HepG2 (cell line): ENCODE measurements around the gene GRK5. TPM values are rescaled to one million over a fixed set of nuclear protein-coding genes. Genes with fewer than 3 reads are reported as not detected.

Experiments used
- ATAC-seq: fragments of 200-7000 bp; cut with Tn5 transposase; 3 replicates; pipeline ENCODE4 v1.9.1; 2020; ENCODE audit warnings: mild to moderate bottlenecking, moderate library complexity
- BruUV-seq: library from RNA; stranded (reverse); fragments of 400-500 nt; replicated peaks from 2 replicates; lab custom pipeline; 2021; lab: Mats Ljungman, UMichigan
- CTCF ChIA-PET: fragments of 300-600 bp; formaldehyde crosslinking; extraction: SDS; loops from one replicate; lab custom pipeline; 2021; ENCODE audit warnings: low total read pairs, inconsistent platforms, low intra/inter-chr PET ratio; lab: Yijun Ruan, JAX
- POLR2A ChIA-PET: fragments of 350-600 bp; sonication (Branson Sonifier 250); formaldehyde crosslinking; loops from one replicate; lab custom pipeline; 2020; ENCODE audit warnings: antibody characterized with exemption, inconsistent platforms; lab: Yijun Ruan, JAX
- DNase-seq: peaks from one replicate; pipeline ENCODE4 v3.0.0-alpha.2; 2015; ENCODE audit warnings: low spot score
- FAIRE-seq: peaks from 3 replicates; lab custom pipeline; 2011; peaks lifted over from hg19 to GRCh38; lab: Jason Lieb, UNC
- H2AFZ ChIP-seq: one replicate; pipeline ENCODE4 v1.6.1; 2011; ENCODE audit warnings: low read length, inconsistent platforms
- H3K27ac ChIP-seq: fragments of 300-600 bp; 3 replicates; pipeline ENCODE4 v1.8.0; 2011; ENCODE audit warnings: mixed run types, mild to moderate bottlenecking, mixed read lengths, low read length, inconsistent platforms; ENCODE audit not compliant: insufficient read depth; ENCODE audit errors: extremely low read length
- H3K27me3 ChIP-seq, 2 experiments: fragments of 200-600 bp in 1 of 2; 2 replicates in 1 of 2; 3 replicates in 1 of 2; pipeline versions ENCODE4 v1.6.0 to v1.8.0; 2011; ENCODE audit warnings: low read length in 2 of 2, mild to moderate bottlenecking in 2 of 2, moderate library complexity in 2 of 2, inconsistent platforms in 1 of 2; ENCODE audit not compliant: insufficient read depth in 2 of 2, control insufficient read depth in 1 of 2
- H3K36me3 ChIP-seq, 2 experiments: fragments of 200-600 bp in 1 of 2; replicated peaks in 1 of 2; 2 replicates in 1 of 2; 3 replicates in 1 of 2; pipeline versions ENCODE4 v1.5.1 to v1.8.0; 2011; ENCODE audit warnings: low read length in 2 of 2, inconsistent platforms in 1 of 2; ENCODE audit not compliant: insufficient read depth in 2 of 2, control insufficient read depth in 1 of 2
- H3K4me1 ChIP-seq: 2 replicates; pipeline ENCODE4 v1.5.1; 2012; ENCODE audit warnings: low read length, inconsistent platforms; ENCODE audit not compliant: insufficient read depth
- H3K4me2 ChIP-seq: 2 replicates; pipeline ENCODE4 v1.6.0; 2011; ENCODE audit warnings: low read depth, low read length, inconsistent platforms
- H3K4me3 ChIP-seq, 3 experiments: fragments of 200-600 bp in 1 of 3; sonication (generic), shearing (Covaris generic) in 1 of 3; replicated peaks in 1 of 3; 2 replicates each; pipeline ENCODE4 v1.5.1; 2011 to 2016; ENCODE audit warnings: low read length in 3 of 3, inconsistent platforms in 2 of 3, low read depth in 2 of 3, mild to moderate bottlenecking in 2 of 3, control low read depth in 1 of 3, mixed read lengths in 1 of 3; ENCODE audit not compliant: insufficient read depth in 1 of 3
- H3K79me2 ChIP-seq: one replicate; pipeline ENCODE4 v1.6.1; 2011; ENCODE audit warnings: low read length, inconsistent platforms; ENCODE audit not compliant: insufficient read depth
- H3K9ac ChIP-seq: 2 replicates; pipeline ENCODE4 v1.6.0; 2011; ENCODE audit warnings: mild to moderate bottlenecking, low read depth, low read length, inconsistent platforms; ENCODE audit not compliant: insufficient read depth
- H3K9me3 ChIP-seq: 2 replicates; pipeline ENCODE4 v1.5.1; 2012; ENCODE audit warnings: mild to moderate bottlenecking, low read length
- H4K20me1 ChIP-seq: 2 replicates; pipeline ENCODE4 v1.6.0; 2011; ENCODE audit warnings: inconsistent platforms, mild to moderate bottlenecking, low read length, moderate library complexity; ENCODE audit not compliant: insufficient read depth
- CAMTA2 ChIP-seq: sonication (generic); formaldehyde crosslinking; IDR thresholded peaks from 2 replicates; pipeline ENCODE4 v1.4.0; 2020; ENCODE audit warnings: mild to moderate bottlenecking, missing genetic modification reagents, borderline replicate concordance
- PRDM10 ChIP-seq: sonication (generic); formaldehyde crosslinking; IDR thresholded peaks from 2 replicates; pipeline ENCODE4 v1.4.0; 2020; ENCODE audit warnings: low read depth, missing genetic modification reagents
- TEAD3 ChIP-seq: optimal IDR thresholded peaks from 2 replicates; pipeline ENCODE3; 2016; ENCODE audit warnings: borderline replicate concordance
- TFE3 ChIP-seq: IDR thresholded peaks from 2 replicates; pipeline ENCODE4 v1.6.1; 2016
- TMF1 ChIP-seq: sonication (generic); formaldehyde crosslinking; IDR thresholded peaks from 2 replicates; pipeline ENCODE4 v1.8.1; 2022; ENCODE audit warnings: low read depth, missing genetic modification reagents
- ZFP82 ChIP-seq: sonication (generic); formaldehyde crosslinking; IDR thresholded peaks from 2 replicates; pipeline ENCODE4 v1.5.1; 2020; ENCODE audit warnings: mild to moderate bottlenecking, missing genetic modification reagents, borderline replicate concordance
- ZNF672 ChIP-seq: sonication (generic); formaldehyde crosslinking; IDR thresholded peaks from 2 replicates; pipeline ENCODE4 v1.8.1; 2022; ENCODE audit warnings: missing genetic modification reagents
- WGBS: methylation state at CpG from one replicate; pipeline ENCODE4 v1.1.6; 2017; ENCODE audit warnings: low lambda C conversion rate; 5-methylcytosine and 5-hydroxymethylcytosine counted together
- in situ Hi-C: cut with HindIII; loops from 2 replicates; pipeline ENCODE4 v1.10.0; 2017; ENCODE audit warnings: low pct_unique_long_range_greater_than_20kb; ENCODE audit not compliant: extremely low pct_ligation_motif_present
- intact Hi-C: fragments of 100-400 bp; cut with micrococcal nuclease; formaldehyde crosslinking; loops from one replicate; pipeline ENCODE4 v1.10.0; 2022; ENCODE audit not compliant: unreplicated experiment
- polyA plus RNA-seq, 8 experiments: library from polyadenylated mRNA; depleted of rRNA in 3 of 8; stranded (reverse) in 7 of 8; unstranded in 1 of 8; fragments of >200 nt; fragmentation: Illumina TruSeq in 4 of 8; extraction: Trizol in 4 of 8; gene quantifications; 2 replicates each; pipeline versions ENCODE4 v1.2.1 to v1.2.3, GENCODE V29; 2011 to 2016; ENCODE audit warnings: low read depth in 4 of 8, missing spikeins in 1 of 8, mixed read lengths in 1 of 8; ENCODE audit not compliant: insufficient read depth in 1 of 8
- total RNA-seq, 5 experiments: library from RNA; depleted of rRNA; stranded (reverse); fragments of >200 nt; fragmentation: Illumina TruSeq; extraction: Trizol; gene quantifications; 2 replicates each; pipeline ENCODE4 v1.2.3, GENCODE V29; 2016; ENCODE audit warnings: low read depth in 1 of 5
- TF ChIP-seq, protein P1 (sequence below): sonication (generic); formaldehyde crosslinking; IDR thresholded peaks from 2 replicates; pipeline ENCODE4 v1.4.0; 2020; ENCODE audit warnings: missing genetic modification reagents, borderline replicate concordance
- TF ChIP-seq, protein P2 (sequence below): sonication (generic); formaldehyde crosslinking; IDR thresholded peaks from 2 replicates; pipeline ENCODE4 v1.4.0; 2020; ENCODE audit warnings: missing genetic modification reagents
- TF ChIP-seq, protein P3 (sequence below): sonication (generic); formaldehyde crosslinking; IDR thresholded peaks from 2 replicates; pipeline ENCODE4 v1.5.1; 2020; ENCODE audit warnings: mild to moderate bottlenecking, moderate library complexity, missing genetic modification reagents
- TF ChIP-seq, protein P4 (sequence below): sonication (generic); formaldehyde crosslinking; IDR thresholded peaks from 2 replicates; pipeline ENCODE4 v1.8.0; 2022; ENCODE audit warnings: mild to moderate bottlenecking, missing genetic modification reagents

Gene GRK5
- total and polyA plus RNA-seq, 2 of the 13 experiments (the other 11 are each of a cell fraction or from before 2014, with no cell fraction given): 10.4 to 12.6 TPM

- no peak for DNase-seq
- Histone ChIP-seq H4K20me1 (no peaks in the 10 kb centered on the region), H3K36me3 (no peaks in the 10 kb centered on the region), H3K4me1 (peaks cover 51% of the 10 kb centered on the region), H3K9ac (no peak overlapping the region), H3K4me3 (no peak overlapping the region), H3K4me2 (no peak overlapping the region), H3K27ac (no peak overlapping the region), H3K9me3 (no peaks in the 10 kb centered on the region), H3K27me3 (no peaks in the 10 kb centered on the region), H2AFZ (no peak overlapping the region), H3K79me2 (peaks cover 14% of the 10 kb centered on the region)
- no peak for FAIRE-seq
- POLR2A ChIA-PET: interaction anchor here (1.2 kb wide), 1 partner anchor 12 kb away, joined by 3 read pairs; no protein-coding TSS in a partner anchor
- in situ Hi-C loops: no loop called here
- no TSS peak for BruUV-seq
- intact Hi-C loops: no loop called here
- ATAC-seq: no peak
- WGBS: 97% methylated on average over 3 of the region's 3 CpGs
- CTCF ChIA-PET: no interaction called here
- TF ChIP-seq ZNF672 (no peak), PRDM10 (no peak), TFE3 (no peak), TEAD3 (CRISPR knock-in tag) (no peak), TMF1 (no peak), CAMTA2 (CRISPR knock-in tag) (no peak), ZFP82 (CRISPR knock-in tag) (no peak)
- TF ChIP-seq, protein P1, sequence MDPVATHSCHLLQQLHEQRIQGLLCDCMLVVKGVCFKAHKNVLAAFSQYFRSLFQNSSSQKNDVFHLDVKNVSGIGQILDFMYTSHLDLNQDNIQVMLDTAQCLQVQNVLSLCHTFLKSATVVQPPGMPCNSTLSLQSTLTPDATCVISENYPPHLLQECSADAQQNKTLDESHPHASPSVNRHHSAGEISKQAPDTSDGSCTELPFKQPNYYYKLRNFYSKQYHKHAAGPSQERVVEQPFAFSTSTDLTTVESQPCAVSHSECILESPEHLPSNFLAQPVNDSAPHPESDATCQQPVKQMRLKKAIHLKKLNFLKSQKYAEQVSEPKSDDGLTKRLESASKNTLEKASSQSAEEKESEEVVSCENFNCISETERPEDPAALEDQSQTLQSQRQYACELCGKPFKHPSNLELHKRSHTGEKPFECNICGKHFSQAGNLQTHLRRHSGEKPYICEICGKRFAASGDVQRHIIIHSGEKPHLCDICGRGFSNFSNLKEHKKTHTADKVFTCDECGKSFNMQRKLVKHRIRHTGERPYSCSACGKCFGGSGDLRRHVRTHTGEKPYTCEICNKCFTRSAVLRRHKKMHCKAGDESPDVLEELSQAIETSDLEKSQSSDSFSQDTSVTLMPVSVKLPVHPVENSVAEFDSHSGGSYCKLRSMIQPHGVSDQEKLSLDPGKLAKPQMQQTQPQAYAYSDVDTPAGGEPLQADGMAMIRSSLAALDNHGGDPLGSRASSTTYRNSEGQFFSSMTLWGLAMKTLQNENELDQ (CRISPR knock-in tag): no peak
- TF ChIP-seq, protein P2, sequence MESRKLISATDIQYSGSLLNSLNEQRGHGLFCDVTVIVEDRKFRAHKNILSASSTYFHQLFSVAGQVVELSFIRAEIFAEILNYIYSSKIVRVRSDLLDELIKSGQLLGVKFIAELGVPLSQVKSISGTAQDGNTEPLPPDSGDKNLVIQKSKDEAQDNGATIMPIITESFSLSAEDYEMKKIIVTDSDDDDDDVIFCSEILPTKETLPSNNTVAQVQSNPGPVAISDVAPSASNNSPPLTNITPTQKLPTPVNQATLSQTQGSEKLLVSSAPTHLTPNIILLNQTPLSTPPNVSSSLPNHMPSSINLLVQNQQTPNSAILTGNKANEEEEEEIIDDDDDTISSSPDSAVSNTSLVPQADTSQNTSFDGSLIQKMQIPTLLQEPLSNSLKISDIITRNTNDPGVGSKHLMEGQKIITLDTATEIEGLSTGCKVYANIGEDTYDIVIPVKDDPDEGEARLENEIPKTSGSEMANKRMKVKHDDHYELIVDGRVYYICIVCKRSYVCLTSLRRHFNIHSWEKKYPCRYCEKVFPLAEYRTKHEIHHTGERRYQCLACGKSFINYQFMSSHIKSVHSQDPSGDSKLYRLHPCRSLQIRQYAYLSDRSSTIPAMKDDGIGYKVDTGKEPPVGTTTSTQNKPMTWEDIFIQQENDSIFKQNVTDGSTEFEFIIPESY: no peak
- TF ChIP-seq, protein P3, sequence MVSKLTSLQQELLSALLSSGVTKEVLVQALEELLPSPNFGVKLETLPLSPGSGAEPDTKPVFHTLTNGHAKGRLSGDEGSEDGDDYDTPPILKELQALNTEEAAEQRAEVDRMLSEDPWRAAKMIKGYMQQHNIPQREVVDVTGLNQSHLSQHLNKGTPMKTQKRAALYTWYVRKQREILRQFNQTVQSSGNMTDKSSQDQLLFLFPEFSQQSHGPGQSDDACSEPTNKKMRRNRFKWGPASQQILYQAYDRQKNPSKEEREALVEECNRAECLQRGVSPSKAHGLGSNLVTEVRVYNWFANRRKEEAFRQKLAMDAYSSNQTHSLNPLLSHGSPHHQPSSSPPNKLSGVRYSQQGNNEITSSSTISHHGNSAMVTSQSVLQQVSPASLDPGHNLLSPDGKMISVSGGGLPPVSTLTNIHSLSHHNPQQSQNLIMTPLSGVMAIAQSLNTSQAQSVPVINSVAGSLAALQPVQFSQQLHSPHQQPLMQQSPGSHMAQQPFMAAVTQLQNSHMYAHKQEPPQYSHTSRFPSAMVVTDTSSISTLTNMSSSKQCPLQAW (CRISPR knock-in tag): no peak
- TF ChIP-seq, protein P4, sequence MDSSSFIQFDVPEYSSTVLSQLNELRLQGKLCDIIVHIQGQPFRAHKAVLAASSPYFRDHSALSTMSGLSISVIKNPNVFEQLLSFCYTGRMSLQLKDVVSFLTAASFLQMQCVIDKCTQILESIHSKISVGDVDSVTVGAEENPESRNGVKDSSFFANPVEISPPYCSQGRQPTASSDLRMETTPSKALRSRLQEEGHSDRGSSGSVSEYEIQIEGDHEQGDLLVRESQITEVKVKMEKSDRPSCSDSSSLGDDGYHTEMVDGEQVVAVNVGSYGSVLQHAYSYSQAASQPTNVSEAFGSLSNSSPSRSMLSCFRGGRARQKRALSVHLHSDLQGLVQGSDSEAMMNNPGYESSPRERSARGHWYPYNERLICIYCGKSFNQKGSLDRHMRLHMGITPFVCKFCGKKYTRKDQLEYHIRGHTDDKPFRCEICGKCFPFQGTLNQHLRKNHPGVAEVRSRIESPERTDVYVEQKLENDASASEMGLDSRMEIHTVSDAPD (CRISPR knock-in tag): no peak
Measured at GRCh38 chr10:119259345-119259744, 52.0 kb downstream of the GRK5 start.
